Right forelimb (tissue), 1 donor: ENCODE data around the gene RMRP.

Source experiments
- DNase-seq: peaks from one replicate; pipeline ENCODE4 v3.0.0-alpha.2; 2018

Gene RMRP

DNA sequence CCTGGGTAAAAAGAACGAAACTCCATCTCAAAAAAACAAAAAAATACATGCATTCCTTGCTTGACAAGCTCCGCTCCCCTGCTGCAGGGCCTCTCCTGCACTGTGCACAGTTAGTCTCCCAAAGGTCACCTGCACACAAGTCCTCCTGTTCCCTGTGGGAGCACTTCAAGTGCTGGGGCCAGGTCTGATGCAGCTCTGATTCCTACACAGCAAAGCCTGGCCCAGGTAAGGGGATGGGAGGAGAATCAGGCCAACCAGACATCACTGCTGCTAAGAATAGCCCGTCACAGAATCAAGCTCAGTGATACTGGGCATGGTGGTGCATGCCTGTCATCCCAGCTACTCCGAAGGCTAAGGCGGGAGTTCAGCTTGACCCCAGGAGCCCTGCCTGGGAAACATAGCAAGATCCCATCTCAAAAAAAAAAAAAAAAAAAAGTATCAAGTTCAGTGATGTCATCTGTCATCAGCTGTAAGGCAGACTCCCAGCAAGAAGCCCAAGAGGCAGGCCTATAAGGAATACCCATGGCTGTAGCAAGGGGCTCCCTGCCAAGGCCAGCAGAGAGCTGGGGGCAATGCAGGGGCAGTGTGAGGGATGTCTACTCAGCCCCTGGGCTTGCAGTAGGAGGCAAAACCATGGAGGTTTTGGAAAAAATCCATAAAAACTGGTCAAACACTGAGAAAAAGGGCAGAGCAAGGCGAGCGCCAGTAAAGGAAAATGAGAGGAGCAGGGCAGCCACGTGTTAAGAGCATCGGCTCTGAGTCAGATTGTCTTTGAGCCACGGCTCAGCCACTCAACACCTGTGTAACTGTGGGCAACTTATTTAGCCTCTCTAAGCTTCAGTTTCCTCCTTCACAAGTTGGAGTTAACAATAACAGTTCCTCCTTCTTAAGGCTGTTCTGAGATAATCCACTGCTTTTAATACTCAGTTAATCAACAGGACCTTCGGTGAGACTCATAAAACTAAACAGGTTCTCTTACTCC lies 28.7 kb upstream of the RMRP start:
- no peak for DNase-seq

GRCh38 chr9:35685506-35685905 lies 27.7 kb upstream of the RMRP start:
- DNase-seq, result no peak

DNA sequence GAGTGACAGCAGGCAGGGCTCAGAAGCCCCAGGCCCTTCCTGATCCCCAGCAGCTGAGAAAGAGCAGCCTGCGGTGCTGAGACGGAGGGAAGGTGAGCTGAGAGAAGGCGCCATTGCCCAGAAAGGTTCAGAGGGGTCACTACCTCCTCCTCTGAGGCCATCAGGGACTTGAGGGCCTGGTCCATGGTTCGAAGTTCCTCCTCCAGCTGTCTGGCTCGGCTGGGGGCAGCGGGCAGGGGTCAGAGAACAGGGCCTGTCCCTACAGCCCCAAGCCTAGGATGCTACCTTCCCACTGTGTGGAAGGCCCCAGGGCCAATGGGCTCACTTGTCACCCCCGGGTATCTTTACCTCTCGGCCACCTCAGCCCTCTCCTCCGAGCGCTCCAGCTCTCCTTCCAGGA lies 27.1 kb upstream of the RMRP start:
- no peak for DNase-seq

GRCh38 chr9:35683323-35683722 lies 25.5 kb upstream of the RMRP start:
- no peak for DNase-seq

DNA sequence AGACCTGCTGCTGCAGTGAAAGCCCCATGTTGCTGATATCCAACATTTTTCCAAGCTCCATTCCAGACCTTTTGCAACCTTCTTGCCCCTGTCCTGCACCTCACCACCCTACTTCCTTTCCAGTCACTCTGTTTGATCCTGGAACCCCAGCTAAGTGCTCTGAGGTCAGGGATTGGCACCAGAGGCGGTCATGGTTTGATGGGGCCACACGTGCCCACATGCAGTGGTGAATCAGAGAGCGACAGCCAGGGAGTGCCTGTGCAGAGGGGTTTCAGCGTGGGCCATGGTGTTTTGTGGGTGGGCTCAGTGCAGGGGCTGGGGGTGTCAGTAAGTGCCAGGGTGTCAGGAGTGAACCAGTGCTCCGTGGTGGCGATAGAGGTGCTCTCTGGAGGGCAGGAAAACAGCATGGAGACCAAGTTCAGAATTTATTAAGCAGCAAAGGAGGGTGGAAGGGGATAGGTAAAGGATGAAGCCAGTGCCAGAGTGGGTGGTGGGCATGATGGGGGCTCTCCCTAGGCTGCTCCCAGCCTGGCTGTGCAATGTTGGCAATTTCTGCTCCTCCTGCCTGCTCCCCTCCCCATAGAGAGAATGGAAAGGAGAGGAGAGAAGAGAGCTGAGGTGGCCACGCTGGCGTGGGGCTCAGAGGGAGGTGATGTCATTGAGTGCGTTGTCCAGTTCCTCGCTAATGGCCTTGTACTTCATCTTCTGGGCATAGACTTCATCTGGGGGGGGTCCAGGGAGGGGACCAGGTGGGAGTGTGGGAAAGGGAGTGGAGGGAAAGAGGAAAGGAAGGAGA lies 24.9 kb upstream of the RMRP start:
- DNase-seq, result no peak

GRCh38 chr9:35682051-35682450 lies 24.2 kb upstream of the RMRP start:
- DNase-seq, result no peak

GRCh38 chr9:35681341-35682002 lies 23.7 kb upstream of the RMRP start:
- no peak for DNase-seq

- no peak for DNase-seq
Observed at GRCh38 chr9:35680331-35681105, 22.7 kb upstream of the RMRP start.

DNA sequence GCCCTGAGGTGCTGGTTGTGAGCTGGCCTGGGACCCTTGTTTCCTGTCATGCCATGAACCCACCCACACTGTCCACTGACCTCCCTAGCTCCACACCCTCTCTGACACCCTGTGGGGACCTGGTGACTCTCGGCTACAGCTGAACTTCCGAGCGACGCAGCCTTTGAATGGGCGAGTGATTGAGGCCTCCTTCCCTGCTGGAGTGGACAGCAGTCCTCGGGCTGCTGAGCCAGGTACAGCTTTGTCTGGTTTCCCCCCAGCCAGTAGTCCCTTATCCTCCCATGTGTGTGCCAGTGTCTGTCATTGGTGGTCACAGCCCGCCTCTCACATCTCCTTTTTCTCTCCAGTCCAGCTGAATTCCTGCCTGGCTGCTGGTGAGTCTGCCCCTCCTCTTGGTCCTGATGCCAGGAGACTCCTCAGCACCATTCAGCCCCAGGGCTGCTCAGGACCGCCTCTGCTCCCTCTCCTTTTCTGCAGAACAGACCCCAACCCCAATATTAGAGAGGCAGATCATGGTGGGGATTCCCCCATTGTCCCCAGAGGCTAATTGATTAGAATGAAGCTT lies 22.0 kb upstream of the RMRP start:
- no peak for DNase-seq

DNA sequence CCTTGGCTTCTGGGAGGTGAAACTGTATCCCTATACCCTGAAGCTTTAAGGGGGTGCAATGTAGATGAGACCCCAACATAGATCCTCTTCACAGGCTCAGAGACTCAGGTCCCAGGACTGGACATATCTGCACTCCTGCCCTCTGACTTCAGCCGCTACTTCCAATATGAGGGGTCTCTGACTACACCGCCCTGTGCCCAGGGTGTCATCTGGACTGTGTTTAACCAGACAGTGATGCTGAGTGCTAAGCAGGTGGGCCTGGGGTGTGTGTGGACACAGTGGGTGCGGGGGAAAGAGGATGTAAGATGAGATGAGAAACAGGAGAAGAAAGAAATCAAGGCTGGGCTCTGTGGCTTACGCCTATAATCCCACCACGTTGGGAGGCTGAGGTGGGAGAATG lies 21.3 kb upstream of the RMRP start:
- DNase-seq, result no peak

DNA sequence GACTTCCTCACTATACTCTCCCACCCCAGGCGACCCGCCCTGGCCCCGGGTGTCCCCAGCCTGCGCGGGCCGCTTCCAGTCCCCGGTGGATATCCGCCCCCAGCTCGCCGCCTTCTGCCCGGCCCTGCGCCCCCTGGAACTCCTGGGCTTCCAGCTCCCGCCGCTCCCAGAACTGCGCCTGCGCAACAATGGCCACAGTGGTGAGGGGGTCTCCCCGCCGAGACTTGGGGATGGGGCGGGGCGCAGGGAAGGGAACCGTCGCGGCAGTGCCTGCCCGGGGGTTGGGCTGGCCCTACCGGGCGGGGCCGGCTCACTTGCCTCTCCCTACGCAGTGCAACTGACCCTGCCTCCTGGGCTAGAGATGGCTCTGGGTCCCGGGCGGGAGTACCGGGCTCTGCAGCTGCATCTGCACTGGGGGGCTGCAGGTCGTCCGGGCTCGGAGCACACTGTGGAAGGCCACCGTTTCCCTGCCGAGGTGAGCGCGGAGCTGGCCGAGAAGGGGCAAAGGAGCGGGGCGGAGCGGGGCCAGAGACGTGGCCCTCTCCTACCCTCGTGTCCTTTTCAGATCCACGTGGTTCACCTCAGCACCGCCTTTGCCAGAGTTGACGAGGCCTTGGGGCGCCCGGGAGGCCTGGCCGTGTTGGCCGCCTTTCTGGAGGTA lies 18.0 kb upstream of the RMRP start:
- peak; percentile 84 for DNase-seq

DNA sequence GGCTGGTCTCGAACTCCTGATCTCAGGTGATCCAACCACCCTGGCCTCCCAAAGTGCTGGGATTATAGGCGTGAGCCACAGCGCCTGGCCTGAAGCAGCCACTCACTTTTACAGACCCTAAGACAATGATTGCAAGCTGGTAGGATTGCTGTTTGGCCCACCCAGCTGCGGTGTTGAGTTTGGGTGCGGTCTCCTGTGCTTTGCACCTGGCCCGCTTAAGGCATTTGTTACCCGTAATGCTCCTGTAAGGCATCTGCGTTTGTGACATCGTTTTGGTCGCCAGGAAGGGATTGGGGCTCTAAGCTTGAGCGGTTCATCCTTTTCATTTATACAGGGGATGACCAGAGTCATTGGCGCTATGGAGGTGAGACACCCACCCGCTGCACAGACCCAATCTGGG lies 17.4 kb upstream of the RMRP start:
- no peak for DNase-seq

DNA sequence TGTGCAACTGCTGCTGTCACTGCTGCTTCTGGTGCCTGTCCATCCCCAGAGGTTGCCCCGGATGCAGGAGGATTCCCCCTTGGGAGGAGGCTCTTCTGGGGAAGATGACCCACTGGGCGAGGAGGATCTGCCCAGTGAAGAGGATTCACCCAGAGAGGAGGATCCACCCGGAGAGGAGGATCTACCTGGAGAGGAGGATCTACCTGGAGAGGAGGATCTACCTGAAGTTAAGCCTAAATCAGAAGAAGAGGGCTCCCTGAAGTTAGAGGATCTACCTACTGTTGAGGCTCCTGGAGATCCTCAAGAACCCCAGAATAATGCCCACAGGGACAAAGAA lies 16.2 kb upstream of the RMRP start:
- no peak for DNase-seq

GRCh38 chr9:35673132-35674024 lies 15.6 kb upstream of the RMRP start, which contains the start of gene CA9:
Gene CA9 (plus strand): TSS chr9:35673928. CDS start chr9:35673960, 32 bp downstream.
- DNase-seq, result no peak

DNA sequence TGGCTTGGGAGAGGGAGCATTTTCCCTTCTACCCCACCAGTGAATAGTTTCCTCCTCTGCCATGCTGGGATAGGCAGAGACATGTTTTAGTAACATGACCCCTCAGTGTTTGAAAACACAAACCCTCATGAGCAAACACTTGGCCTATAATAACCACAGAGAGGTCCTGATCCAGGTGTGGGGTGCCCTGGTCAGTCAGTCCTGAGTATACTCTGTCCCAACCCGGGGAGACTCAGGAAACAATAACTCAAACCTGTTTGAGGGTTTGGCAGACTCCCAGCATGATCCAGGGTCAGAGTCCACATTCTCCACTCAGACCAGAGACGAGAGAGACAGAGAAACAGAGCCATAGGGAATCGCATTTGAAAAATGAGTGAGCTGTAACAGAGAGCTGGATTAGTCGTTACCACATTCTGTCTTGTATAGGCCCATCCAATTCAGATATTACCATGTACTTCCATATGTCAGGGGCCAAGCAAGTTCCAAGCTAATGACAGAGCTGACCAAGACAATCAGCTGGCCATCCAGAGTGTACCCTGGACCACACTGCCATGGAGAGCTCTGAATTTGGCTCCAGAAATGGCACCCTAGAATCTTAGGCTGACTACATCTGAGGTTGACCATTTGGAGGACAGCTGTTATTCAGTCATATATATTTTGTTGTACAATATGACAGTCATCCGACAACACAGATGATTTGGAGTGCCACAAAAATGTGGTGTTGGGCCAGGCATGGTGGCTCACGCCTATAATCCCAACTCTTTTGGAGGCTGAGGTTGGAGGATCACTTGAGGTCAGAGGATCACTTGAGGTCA lies 11.7 kb upstream of the RMRP start:
- DNase-seq, result no peak

GRCh38 chr9:35667939-35668338 lies 10.1 kb upstream of the RMRP start:
- no peak for DNase-seq

DNA sequence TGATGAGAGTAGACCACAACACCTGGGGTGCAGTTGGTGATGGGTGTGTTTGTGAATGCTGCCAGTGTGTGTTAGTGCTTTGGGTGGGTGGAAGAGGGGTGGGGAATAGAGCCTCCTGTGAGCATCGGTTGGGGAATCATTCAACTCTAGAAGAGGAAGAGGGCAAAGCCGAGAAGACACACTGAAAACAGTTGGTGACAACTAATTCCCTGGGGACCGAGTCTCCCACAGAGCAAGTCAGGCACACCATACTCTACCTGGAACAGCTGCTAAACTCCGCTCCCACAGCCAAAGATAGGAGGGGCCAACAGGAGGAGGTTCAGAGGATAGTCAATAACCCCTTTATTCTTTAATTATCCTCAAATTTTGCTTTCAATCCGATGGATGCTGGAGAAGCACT lies 8.7 kb upstream of the RMRP start:
- no peak for DNase-seq

DNA sequence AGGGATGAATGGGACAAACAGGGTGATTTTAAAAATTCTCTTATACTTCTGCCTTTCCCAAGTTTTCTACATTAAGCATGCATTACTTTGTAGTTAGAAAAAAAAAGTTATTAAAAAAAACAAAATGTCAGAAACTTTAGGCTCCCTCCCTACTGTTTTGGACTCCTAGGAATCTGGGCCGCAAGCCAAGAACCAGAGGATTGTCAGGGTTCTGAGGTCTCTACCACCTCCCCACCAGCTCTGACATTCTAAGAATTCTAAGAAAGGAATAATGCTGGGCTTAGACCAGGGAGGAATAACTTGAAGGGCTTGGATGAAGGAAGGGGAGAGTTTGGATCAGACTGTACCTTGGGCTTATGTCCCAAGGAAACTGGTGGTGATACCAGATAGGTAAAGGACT lies 8.2 kb upstream of the RMRP start:
- no peak for DNase-seq

DNA sequence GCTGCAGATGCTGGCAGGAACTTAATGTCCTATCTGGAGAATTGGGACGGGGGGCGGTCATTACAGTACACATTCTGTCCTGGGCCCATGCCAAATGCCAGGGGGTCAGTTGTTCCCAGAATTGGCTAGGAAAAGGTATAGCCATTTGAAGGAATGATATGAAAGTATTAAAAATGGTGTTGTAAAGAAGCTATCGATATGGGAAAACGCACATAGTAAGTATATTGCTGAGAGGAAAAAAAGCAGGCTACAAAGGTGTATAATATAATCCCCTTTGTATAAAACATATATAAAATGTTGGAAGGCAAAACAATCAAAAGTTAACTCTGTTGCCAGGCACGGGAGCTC lies 7.6 kb upstream of the RMRP start:
- DNase-seq, result no peak
